IMR-90 (cell line): ENCODE measurements around the gene C19orf85. TPM values are rescaled to one million over a fixed set of nuclear protein-coding genes. Genes with fewer than 3 reads are reported as not detected.

Source experiments
- ATAC-seq: fragments of 200-7000 bp; cut with Tn5 transposase; 2 replicates; pipeline ENCODE4 v1.9.1; 2020; ENCODE audit warnings: low read depth, mild to moderate bottlenecking, moderate library complexity
- BruUV-seq: library from RNA; stranded (reverse); fragments of 400-500 nt; replicated peaks from 2 replicates; lab custom pipeline; 2021; lab: Mats Ljungman, UMichigan
- CTCF ChIA-PET: fragments of 300-600 bp; formaldehyde crosslinking; extraction: SDS; loops from one replicate; lab custom pipeline; 2021; ENCODE audit warnings: antibody characterized with exemption; lab: Yijun Ruan, JAX
- POLR2A ChIA-PET: fragments of 300-600 bp; sonication (Branson Sonifier 250); formaldehyde crosslinking; loops from one replicate; lab custom pipeline; 2022; ENCODE audit warnings: antibody characterized with exemption; ENCODE audit not compliant: unreplicated experiment; lab: Charles Lee
- DNase-seq: peaks from one replicate; pipeline ENCODE4 v3.0.0; 2013
- H2AFZ ChIP-seq: replicated peaks from 2 replicates; pipeline ENCODE3; 2013; ENCODE audit warnings: low read length, mild to moderate bottlenecking; ENCODE audit not compliant: poor library complexity
- H2AK5ac ChIP-seq: 2 replicates; pipeline ENCODE4 v1.6.1; 2013; ENCODE audit warnings: low read depth, low read length, inconsistent platforms
- H2AK9ac ChIP-seq: replicated peaks from 2 replicates; pipeline ENCODE3; 2013; ENCODE audit warnings: mild to moderate bottlenecking, low read depth, low read length, moderate library complexity; ENCODE audit not compliant: poor library complexity
- H2BK120ac ChIP-seq: 2 replicates; pipeline ENCODE4 v1.6.1; 2013; ENCODE audit warnings: low read depth, low read length, inconsistent platforms
- H2BK15ac ChIP-seq: 3 replicates; pipeline ENCODE4 v1.6.1; 2013; ENCODE audit warnings: low read depth, low read length, inconsistent platforms
- H2BK20ac ChIP-seq: 2 replicates; pipeline ENCODE4 v1.6.1; 2013; ENCODE audit warnings: low read depth, mild to moderate bottlenecking, inconsistent platforms, low read length, moderate library complexity
- H2BK5ac ChIP-seq: 2 replicates; pipeline ENCODE4 v1.6.1; 2013; ENCODE audit warnings: mild to moderate bottlenecking, low read depth, low read length, inconsistent platforms; ENCODE audit not compliant: poor library complexity, severe bottlenecking
- H3K14ac ChIP-seq: replicated peaks from 2 replicates; pipeline ENCODE4 v1.6.1; 2013; ENCODE audit warnings: low read depth, low read length, inconsistent platforms
- H3K18ac ChIP-seq: 2 replicates; pipeline ENCODE4 v1.6.1; 2013; ENCODE audit warnings: low read depth, low read length, control low read depth
- H3K23ac ChIP-seq: 2 replicates; pipeline ENCODE4 v1.6.1; 2013; ENCODE audit warnings: low read depth, low read length, inconsistent platforms
- H3K27ac ChIP-seq: 2 replicates; pipeline ENCODE4 v1.5.1; 2013; ENCODE audit warnings: mild to moderate bottlenecking, control low read depth, low read length; ENCODE audit not compliant: insufficient read depth
- H3K27me3 ChIP-seq: 2 replicates; pipeline ENCODE4 v1.6.1; 2013; ENCODE audit warnings: low read length; ENCODE audit not compliant: control insufficient read depth, insufficient read depth
- H3K36me3 ChIP-seq: 2 replicates; pipeline ENCODE4 v1.6.1; 2013; ENCODE audit warnings: low read length, mixed read lengths; ENCODE audit not compliant: control insufficient read depth, insufficient read depth
- H3K4ac ChIP-seq: 2 replicates; pipeline ENCODE4 v1.6.1; 2013; ENCODE audit warnings: low read depth, low read length, inconsistent platforms
- H3K4me1 ChIP-seq: 2 replicates; pipeline ENCODE4 v1.6.1; 2013; ENCODE audit warnings: low read length, mixed read lengths; ENCODE audit not compliant: control insufficient read depth, insufficient read depth
- H3K4me2 ChIP-seq: 2 replicates; pipeline ENCODE4 v1.6.1; 2013; ENCODE audit warnings: low read depth, mild to moderate bottlenecking, control low read depth, low read length, moderate library complexity
- H3K4me3 ChIP-seq: 2 replicates; pipeline ENCODE4 v1.5.1; 2013; ENCODE audit warnings: low read depth, mild to moderate bottlenecking, control low read depth, low read length, moderate library complexity; ENCODE audit not compliant: insufficient read depth
- H3K56ac ChIP-seq: 2 replicates; pipeline ENCODE4 v1.6.1; 2013; ENCODE audit warnings: low read length, inconsistent platforms; ENCODE audit not compliant: insufficient read depth; ENCODE audit errors: extremely low read depth
- H3K79me1 ChIP-seq, 2 experiments: 2 replicates each; pipeline ENCODE4 v1.6.1; 2013; ENCODE audit warnings: low read length in 2 of 2, inconsistent platforms in 1 of 2, low read depth in 1 of 2
- H3K9ac ChIP-seq: 2 replicates; pipeline ENCODE4 v1.6.1; 2013; ENCODE audit warnings: low read depth, low read length, control low read depth
- H3K9me1 ChIP-seq: 2 replicates; pipeline ENCODE4 v1.6.1; 2013; ENCODE audit warnings: low read length, inconsistent platforms; ENCODE audit not compliant: insufficient read depth
- H3K9me3 ChIP-seq: 2 replicates; pipeline ENCODE4 v1.6.1; 2013; ENCODE audit warnings: low read length; ENCODE audit not compliant: control insufficient read depth, insufficient read depth
- H4K20me1 ChIP-seq: 2 replicates; pipeline ENCODE4 v1.6.1; 2013; ENCODE audit warnings: low read length, inconsistent platforms; ENCODE audit not compliant: insufficient read depth
- H4K5ac ChIP-seq: 2 replicates; pipeline ENCODE4 v1.6.1; 2013; ENCODE audit warnings: mild to moderate bottlenecking, low read depth, low read length, control low read depth
- H4K8ac ChIP-seq, 2 experiments: 2 replicates each; pipeline ENCODE4 v1.6.1; 2013; ENCODE audit warnings: low read depth in 2 of 2, low read length in 2 of 2, control low read depth in 1 of 2, inconsistent platforms in 1 of 2
- H4K91ac ChIP-seq: 2 replicates; pipeline ENCODE4 v1.6.1; 2013; ENCODE audit warnings: low read depth, low read length, inconsistent platforms; ENCODE audit not compliant: insufficient read depth
- CEBPB ChIP-seq: IDR thresholded peaks from 2 replicates; pipeline ENCODE4 v1.6.1; 2012; ENCODE audit warnings: low read depth, low read length, improper control_type of control experiment
- MAZ ChIP-seq: IDR thresholded peaks from 2 replicates; pipeline ENCODE4 v1.6.1; 2012; ENCODE audit warnings: low read depth, mild to moderate bottlenecking, low read length, improper control_type of control experiment, moderate library complexity, borderline replicate concordance
- POLR2A ChIP-seq: IDR thresholded peaks from 2 replicates; pipeline ENCODE4 v1.6.1; 2012; ENCODE audit warnings: mild to moderate bottlenecking, low read depth, low read length
- SMC3 ChIP-seq: fragments of 150-350 bp; IDR thresholded peaks from 2 replicates; pipeline ENCODE4 v1.6.1; 2016; ENCODE audit warnings: low read depth, mild to moderate bottlenecking, antibody characterized with exemption, low read length, moderate library complexity
- WGBS, 2 experiments: methylation state at CpG; one replicate each; pipeline versions ENCODE4 v1.1.5 to v1.1.7; 2013; ENCODE audit warnings: missing lambda C conversion rate in 2 of 2; ENCODE audit not compliant: insufficient read length in 1 of 2; ENCODE audit errors: extremely low coverage in 2 of 2; 5-methylcytosine and 5-hydroxymethylcytosine counted together
- dilution Hi-C: fragments of 300-500 bp; cut with HindIII; formaldehyde crosslinking; loops from one replicate; pipeline ENCODE4 v1.14.3; 2018; ENCODE audit warnings: low sequenced_read_pairs; ENCODE audit not compliant: unreplicated experiment
- in situ Hi-C: fragments of 300-500 bp; cut with MboI; formaldehyde crosslinking; loops from 3 replicates; pipeline ENCODE4 v1.14.3; 2019; ENCODE audit warnings: low sequenced_read_pairs, inconsistent platforms, mixed read lengths
- intact Hi-C: fragments of 100-400 bp; cut with micrococcal nuclease; formaldehyde crosslinking; loops from 2 replicates; pipeline ENCODE4 v1.10.0; 2022
- polyA plus RNA-seq, 3 experiments: library from polyadenylated mRNA; depleted of rRNA; stranded (reverse); fragments of >200 nt; gene quantifications; 2 replicates each; pipeline ENCODE4 v1.2.3, GENCODE V29; 2012; ENCODE audit warnings: low replicate concordance in 1 of 3
- total RNA-seq: library from RNA; depleted of rRNA; stranded (reverse); fragments of >200 nt; gene quantifications from 2 replicates; pipeline ENCODE4 v1.2.3, GENCODE V29; 2012
- TF ChIP-seq, protein P1 (sequence below): fragments of 150-350 bp; IDR thresholded peaks from 2 replicates; pipeline ENCODE4 v1.6.1; 2016; ENCODE audit warnings: low read depth, mild to moderate bottlenecking, low read length, moderate library complexity, borderline replicate concordance

The C19orf85 gene
- total and polyA plus RNA-seq, 2 of the 4 experiments (the other 2 are of a cell fraction): not detected

DNA sequence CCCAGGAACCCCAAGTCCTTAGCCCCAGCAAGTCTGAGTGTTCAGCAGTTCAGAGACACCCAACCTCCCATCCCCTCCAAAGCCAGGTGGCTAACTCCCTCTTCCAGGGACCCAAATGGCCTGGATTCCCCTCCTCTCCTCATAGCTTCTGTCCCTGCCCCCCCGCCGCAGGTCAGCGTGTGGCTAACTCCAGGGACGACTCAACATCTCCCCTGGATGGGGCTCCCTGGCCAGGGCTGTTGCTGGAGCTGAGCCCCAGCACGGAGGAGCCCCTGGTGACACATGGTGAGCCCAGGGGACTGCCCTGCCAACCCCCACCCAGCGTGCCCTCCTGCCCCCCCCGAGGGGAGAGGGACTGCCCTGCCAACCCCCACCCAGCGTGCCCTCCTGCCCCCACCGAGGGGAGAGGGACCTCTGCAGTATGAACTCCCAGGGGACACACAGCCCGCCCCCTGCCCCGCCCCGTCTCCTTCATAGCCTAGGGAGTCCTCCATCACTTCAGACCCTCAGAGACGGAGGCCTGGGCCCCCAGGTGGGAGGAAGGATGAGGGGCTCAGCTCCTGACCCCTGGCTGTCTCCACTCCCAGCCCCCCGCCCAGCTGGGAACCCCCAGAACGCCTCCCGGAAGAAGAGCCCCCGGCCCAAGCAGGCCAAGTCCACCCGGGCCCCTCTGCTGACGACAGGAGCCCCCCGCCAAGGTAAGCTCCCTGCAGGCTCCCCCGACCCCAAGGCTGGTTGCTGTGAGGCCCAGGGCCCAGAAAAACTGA is 25.3 kb upstream of the C19orf85 start:
- H2BK15ac ChIP-seq: no peak overlapping the region
- in situ Hi-C loops: loop anchor here (25.0 kb wide), 1 partner anchor 1028 kb away; the partner anchor contains the start of genes CDC42EP5 and LENG9
- H3K23ac ChIP-seq: no peak overlapping the region
- H3K36me3 ChIP-seq: no peaks in the 10 kb centered on the region
- ChIA-PET CTCF (no interaction called here), POLR2A (no interaction called here)
- H2BK120ac ChIP-seq: peak overlapping the region; percentile 42; the same call in 1 of the 2 replicates
- no peak overlapping the region for H3K4me2 ChIP-seq
- H3K14ac ChIP-seq: no peak overlapping the region
- no TSS peak for BruUV-seq
- peak overlapping the region; percentile 52 for H3K4ac ChIP-seq
- H2BK20ac ChIP-seq: no peak overlapping the region
- H3K56ac ChIP-seq: no peak overlapping the region
- no peaks in the 10 kb centered on the region for H3K27me3 ChIP-seq
- 0 out of 2 replicates have a peak, but pooled peaks cover 4% of the 10 kb centered on the region for H4K20me1 ChIP-seq
- no peaks in the 10 kb centered on the region for H3K9me3 ChIP-seq
- H2BK5ac ChIP-seq: peak overlapping the region; percentile 16
- dilution Hi-C loops: no loop called here
- no peak for ATAC-seq
- H3K18ac ChIP-seq: no peak overlapping the region
- peak overlapping the region; percentile 70 for H2AK9ac ChIP-seq
- TF ChIP-seq CEBPB (no peak), SMC3 (no peak), MAZ (no peak), POLR2A (no peak)
- TF ChIP-seq, protein P1, sequence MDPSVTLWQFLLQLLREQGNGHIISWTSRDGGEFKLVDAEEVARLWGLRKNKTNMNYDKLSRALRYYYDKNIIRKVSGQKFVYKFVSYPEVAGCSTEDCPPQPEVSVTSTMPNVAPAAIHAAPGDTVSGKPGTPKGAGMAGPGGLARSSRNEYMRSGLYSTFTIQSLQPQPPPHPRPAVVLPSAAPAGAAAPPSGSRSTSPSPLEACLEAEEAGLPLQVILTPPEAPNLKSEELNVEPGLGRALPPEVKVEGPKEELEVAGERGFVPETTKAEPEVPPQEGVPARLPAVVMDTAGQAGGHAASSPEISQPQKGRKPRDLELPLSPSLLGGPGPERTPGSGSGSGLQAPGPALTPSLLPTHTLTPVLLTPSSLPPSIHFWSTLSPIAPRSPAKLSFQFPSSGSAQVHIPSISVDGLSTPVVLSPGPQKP: no peak
- H4K8ac ChIP-seq: no peak overlapping the region
- 80% methylated on average over 3 of the region's 21 CpGs; no CpG with 5 or more reads in 1 of the 2 experiments for WGBS, 2 experiments
- no peak overlapping the region; the same call in 1 of the 2 replicates for H2AK5ac ChIP-seq
- H3K4me3 ChIP-seq: no peak overlapping the region
- H4K5ac ChIP-seq: no peak overlapping the region
- H3K9me1 ChIP-seq: peaks cover 7% of the 10 kb centered on the region
- H3K79me1 ChIP-seq: peaks cover 5 to 33% of the 10 kb centered on the region in 2 experiments
- H3K4me1 ChIP-seq: peaks cover 45% of the 10 kb centered on the region
- no peak for DNase-seq
- no peak overlapping the region for H3K9ac ChIP-seq
- no peak overlapping the region for H4K91ac ChIP-seq
- no peak overlapping the region for H3K27ac ChIP-seq
- intact Hi-C loops: no loop called here
- peak overlapping the region; percentile 10 for H2AFZ ChIP-seq
